HG02798 (cell line): Measurements from ENCODE around the gene TCOF1.

Source experiments
- ATAC-seq: cut with Tn5 transposase; IDR thresholded peaks from one replicate; pipeline ENCODE4 v1.9.1; 2021; ENCODE audit warnings: mild to moderate bottlenecking; ENCODE audit not compliant: unreplicated experiment, poor library complexity

TCOF1 gene, protein sequence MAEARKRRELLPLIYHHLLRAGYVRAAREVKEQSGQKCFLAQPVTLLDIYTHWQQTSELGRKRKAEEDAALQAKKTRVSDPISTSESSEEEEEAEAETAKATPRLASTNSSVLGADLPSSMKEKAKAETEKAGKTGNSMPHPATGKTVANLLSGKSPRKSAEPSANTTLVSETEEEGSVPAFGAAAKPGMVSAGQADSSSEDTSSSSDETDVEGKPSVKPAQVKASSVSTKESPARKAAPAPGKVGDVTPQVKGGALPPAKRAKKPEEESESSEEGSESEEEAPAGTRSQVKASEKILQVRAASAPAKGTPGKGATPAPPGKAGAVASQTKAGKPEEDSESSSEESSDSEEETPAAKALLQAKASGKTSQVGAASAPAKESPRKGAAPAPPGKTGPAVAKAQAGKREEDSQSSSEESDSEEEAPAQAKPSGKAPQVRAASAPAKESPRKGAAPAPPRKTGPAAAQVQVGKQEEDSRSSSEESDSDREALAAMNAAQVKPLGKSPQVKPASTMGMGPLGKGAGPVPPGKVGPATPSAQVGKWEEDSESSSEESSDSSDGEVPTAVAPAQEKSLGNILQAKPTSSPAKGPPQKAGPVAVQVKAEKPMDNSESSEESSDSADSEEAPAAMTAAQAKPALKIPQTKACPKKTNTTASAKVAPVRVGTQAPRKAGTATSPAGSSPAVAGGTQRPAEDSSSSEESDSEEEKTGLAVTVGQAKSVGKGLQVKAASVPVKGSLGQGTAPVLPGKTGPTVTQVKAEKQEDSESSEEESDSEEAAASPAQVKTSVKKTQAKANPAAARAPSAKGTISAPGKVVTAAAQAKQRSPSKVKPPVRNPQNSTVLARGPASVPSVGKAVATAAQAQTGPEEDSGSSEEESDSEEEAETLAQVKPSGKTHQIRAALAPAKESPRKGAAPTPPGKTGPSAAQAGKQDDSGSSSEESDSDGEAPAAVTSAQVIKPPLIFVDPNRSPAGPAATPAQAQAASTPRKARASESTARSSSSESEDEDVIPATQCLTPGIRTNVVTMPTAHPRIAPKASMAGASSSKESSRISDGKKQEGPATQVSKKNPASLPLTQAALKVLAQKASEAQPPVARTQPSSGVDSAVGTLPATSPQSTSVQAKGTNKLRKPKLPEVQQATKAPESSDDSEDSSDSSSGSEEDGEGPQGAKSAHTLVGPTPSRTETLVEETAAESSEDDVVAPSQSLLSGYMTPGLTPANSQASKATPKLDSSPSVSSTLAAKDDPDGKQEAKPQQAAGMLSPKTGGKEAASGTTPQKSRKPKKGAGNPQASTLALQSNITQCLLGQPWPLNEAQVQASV (N-terminal part only)

DNA sequence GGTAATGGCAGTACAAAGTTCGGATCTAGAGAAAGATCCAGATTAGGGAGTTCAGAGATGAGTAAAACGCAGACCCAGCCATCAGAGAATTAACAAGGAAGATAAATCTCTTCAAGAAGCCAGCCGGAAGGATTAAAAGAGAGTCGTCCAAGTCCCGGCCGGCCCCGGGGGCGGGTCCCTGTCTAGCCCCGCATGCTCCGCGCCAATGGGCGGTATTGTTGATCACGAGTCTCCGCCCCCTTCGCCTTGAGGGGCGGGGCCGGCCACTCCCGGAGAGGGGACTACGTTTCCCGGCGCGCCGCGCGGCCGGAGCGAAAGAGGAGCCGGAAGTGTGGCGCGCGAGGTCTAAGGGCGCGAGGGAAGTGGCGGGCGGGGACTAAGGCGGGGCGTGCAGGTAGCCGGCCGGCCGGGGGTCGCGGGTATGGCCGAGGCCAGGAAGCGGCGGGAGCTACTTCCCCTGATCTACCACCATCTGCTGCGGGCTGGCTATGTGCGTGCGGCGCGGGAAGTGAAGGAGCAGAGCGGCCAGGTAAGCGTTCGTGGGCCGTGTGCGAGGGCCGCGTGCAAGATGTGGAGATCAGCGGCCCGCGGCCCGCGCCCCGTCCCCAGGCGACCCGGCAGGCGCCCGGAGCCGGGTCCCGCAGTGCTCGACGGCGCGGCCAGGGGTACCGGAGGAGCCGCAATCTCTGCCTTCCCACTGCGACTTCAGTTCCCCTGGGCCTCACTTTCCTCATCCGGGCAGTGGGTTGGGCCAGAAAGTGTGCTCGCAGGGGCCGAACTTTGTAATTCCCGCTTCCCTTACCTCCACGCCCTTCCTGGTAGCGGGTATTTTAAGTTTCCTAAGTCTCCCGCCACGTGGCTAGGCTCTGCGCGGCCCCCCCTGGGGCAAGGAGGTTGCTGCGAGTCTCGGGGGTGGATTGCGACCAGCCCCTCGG lies at the start of gene TCOF1:
Gene TCOF1 (plus strand): TSS at position 372 of the 935 bp plus-strand sequence. CDS start 50 bp downstream, at position 422.
- peak; percentile 94 for ATAC-seq

GRCh38 chr5:150309101-150309885 lies 48.2 kb upstream of the TCOF1 start:
- no peak for ATAC-seq

GRCh38 chr5:150309886-150310239 lies 47.6 kb upstream of the TCOF1 start:
- ATAC-seq, result no peak

GRCh38 chr5:150310246-150310645 lies 47.3 kb upstream of the TCOF1 start:
- ATAC-seq, result no peak

DNA sequence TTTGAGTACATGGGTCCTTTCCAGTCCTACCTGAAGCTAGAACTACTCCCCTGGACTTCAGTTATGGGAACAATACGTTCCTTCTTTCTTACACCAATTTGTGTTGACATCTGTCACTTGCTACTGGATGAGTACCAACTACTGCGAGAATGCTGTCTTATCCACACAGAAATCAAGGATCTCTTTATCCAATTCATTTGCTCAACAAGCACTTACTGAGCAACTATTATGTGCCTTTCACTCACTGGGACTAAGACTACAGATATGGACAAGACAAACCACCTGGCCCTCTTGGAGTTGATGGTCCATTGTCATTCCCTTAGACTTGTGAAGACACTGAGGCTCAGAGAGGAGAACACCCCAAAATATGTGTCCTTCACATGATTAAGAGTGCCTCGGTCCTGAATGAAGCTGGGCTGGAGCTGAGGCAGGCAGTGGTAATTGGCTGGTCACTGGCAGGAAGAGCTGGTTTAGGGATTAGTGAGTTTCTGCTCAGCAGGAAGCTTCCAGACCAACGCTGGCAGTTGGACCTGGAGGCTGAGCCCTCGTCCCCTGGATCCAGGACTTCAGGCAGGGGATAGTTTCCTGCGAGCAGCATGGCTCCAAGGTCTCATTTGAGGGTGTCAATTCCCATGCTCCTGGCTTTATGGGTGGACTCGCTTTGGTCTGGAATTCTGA lies 46.3 kb upstream of the TCOF1 start:
- no peak for ATAC-seq

- ATAC-seq, result no peak
Observed at GRCh38 chr5:150312518-150312917, 45.0 kb upstream of the TCOF1 start.

- ATAC-seq, result no peak
Observed at GRCh38 chr5:150313501-150313900, 44.0 kb upstream of the TCOF1 start.

GRCh38 chr5:150313921-150314716 lies 43.4 kb upstream of the TCOF1 start:
- ATAC-seq, result no peak

GRCh38 chr5:150315245-150315644 lies 42.3 kb upstream of the TCOF1 start:
- no peak for ATAC-seq

DNA sequence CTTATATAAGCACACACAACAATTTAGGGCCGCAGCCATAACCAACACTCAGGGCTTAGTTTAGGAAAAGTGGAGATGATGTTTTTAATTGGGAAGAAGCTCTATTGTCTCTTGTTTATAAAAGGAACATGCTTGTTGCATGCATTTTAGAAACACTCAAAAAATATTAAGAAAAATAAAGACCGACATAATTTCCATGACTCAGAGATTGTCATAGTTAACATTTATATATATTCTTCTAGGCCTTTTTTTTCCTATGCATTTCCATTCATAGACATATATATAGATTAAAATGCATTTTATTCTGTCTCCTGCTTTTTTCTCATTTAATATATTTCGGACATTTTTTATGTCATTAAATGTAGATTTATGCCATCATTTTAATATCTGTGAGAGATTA lies 41.2 kb upstream of the TCOF1 start:
- no peak for ATAC-seq

DNA sequence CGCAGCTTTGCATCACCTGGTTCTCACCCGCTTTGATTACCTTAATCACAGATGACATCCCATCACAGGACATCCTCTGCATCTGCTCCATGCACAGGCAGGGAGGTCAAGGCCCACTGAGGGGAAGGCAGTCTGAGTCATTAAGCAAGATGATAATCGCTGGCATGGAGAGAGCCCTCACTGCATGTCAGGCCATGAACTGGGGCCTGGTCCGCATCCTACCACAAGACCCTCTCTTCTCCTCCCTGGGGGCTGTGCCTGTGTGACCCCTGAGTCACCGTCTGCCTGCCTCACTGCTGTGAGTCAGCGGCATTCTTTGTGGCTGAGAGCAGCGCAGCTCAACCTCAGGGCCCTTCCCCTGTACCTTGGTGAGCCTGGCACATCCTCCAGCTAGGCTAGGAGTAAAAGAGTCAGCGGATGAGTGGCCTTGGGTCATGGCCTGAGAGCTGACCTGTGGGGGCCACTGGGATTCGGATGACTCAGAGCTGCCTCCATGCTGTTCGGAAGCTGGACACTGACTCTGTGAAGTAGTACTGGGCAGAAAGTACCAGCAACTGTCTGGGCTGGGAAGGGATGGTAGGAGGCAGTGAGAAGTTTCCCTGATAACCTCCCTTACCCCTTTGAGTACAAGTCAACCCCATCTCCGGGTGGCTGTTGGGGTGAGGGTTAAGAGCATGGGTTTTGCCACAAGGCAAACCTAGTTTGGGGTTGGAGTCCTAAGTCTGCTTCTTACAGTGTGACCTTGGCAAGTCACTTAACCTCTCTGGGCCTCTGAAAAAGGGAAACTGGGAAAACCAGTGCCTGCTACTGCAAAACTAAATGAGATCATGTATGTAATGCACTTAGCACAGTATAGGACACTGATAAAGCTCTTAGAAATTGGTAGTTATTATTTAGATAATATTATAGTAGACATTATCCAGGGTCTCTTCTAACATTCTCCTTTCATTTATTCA lies 40.2 kb upstream of the TCOF1 start:
- ATAC-seq, result no peak

- no peak for ATAC-seq
Observed at GRCh38 chr5:150318613-150319483, 38.6 kb upstream of the TCOF1 start.

DNA sequence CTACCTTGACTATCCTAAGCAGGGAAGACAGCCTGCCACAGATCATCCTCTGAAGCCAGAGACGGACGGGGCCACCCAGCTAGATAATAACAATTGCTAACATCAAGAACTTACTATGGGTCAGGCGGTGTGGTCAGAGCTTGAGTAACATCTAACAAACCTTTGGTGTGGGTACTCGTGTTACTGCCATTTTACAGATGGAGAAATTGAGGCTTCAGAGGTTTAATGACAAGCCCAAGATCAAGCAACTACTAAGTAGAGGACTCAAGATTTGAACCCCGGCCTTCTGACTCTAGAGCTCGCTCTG lies 38.1 kb upstream of the TCOF1 start:
- no peak for ATAC-seq

DNA sequence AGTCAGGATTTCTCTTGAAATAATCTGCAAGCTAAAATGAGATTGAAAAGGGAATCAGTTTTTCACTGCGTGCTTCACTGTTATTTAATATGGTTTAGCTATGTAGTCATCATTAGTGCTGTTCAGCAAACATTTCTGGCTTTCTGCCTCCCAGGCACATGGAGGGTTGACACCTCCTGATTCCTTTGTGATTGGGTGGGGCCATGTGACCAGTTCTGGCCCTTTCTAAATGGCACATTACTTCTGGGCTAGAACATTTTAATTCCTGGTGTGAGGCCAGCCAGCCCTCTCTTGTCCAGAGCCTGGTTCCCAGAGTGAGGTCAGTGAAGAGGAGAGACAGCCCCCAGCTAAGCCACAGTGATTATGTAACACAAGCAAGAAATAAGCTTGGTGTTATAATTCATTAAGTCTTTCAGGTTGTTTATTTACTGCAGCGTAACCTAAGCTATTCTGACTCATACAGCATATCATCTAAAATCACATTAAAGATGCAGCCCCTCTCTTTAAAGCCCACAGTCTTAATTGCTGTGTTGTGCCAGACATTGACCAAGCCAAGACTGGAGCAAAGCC lies 37.4 kb upstream of the TCOF1 start:
- ATAC-seq, result no peak

- ATAC-seq, result no peak
Observed at GRCh38 chr5:150321211-150321610, 36.3 kb upstream of the TCOF1 start.
